Measurements from ENCODE around the gene C19orf67.
"Not testable (repeated sequence)": the region's sequence is repeated elsewhere in the genome, so short reads cannot be mapped to it uniquely, and the experiment has no call there.

C19orf67 gene

GRCh38 chr19:14055396-14055795 is 30.2 kb downstream of the C19orf67 start:
- no peak for FAIRE-seq

GRCh38 chr19:14054721-14055120 is 30.9 kb downstream of the C19orf67 start:
- no peak for FAIRE-seq

GRCh38 chr19:14054099-14054498 is 31.5 kb downstream of the C19orf67 start:
- FAIRE-seq: no peak

GRCh38 chr19:14053500-14053899 is 32.1 kb downstream of the C19orf67 start:
- FAIRE-seq: no peak

DNA sequence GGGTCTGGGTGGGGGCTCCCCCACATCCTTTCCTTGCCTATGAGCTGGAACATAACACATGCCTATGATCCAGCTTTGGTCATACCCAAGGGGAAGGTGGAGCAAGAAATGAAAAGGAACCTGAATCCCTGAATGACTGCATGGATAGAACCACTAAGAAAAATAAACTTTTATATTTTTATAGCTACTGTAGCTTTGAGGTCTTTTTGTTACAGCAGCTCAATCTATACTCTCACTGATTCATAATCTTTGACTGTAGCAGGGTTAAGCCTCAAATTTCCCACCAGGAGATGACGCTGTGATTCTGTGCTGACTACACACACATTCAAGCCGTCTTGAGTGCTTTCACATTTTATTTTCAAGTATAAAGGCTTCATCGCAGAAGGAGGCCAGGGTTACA is 32.6 kb downstream of the C19orf67 start:
- FAIRE-seq: no peak

- no peak for FAIRE-seq
These were observed 33.1 kb downstream of the C19orf67 start for GRCh38 chr19:14052470-14052869.

DNA sequence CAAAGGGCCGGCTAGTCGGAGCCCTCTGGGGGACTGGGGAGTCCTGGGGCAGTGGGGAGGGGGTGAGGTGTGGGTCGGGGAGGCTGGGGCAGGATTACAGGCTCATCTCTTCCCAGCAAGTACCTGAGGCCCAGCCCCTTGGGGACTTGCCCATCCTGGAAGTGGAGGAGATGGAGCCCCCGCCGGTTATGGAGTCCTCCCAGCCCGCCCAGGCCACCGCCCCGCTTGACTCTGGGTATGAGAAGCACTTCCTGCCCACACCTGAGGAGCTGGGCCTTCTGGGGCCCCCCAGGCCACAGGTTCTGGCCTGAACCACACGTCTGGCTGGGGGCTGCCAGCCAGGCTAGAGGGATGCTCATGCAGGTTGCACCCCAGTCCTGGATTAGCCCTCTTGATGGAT is 33.6 kb downstream of the C19orf67 start:
- no peak for FAIRE-seq

GRCh38 chr19:14050961-14051360 is 34.6 kb downstream of the C19orf67 start:
- FAIRE-seq: not testable (repeated sequence)

DNA sequence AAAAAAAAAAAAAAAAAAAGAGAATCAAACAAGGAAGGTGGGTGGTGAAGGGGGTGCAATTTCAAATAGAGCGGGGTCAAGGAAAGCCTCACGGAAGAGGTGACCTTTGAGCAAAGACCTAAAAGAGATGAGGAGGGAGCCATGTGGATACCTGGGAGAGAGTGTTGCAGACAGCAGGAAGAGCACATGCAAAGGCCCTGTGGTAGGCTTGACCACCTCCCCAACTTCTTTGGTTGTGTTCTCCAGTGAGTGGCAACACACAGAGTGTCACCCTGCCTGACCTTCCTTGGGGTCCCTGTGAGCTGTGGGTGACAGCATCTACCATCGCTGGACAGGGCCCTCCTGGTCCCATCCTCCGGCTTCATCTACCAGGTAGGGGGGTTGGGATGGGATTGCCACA is 35.1 kb downstream of the C19orf67 start:
- FAIRE-seq: no peak

DNA sequence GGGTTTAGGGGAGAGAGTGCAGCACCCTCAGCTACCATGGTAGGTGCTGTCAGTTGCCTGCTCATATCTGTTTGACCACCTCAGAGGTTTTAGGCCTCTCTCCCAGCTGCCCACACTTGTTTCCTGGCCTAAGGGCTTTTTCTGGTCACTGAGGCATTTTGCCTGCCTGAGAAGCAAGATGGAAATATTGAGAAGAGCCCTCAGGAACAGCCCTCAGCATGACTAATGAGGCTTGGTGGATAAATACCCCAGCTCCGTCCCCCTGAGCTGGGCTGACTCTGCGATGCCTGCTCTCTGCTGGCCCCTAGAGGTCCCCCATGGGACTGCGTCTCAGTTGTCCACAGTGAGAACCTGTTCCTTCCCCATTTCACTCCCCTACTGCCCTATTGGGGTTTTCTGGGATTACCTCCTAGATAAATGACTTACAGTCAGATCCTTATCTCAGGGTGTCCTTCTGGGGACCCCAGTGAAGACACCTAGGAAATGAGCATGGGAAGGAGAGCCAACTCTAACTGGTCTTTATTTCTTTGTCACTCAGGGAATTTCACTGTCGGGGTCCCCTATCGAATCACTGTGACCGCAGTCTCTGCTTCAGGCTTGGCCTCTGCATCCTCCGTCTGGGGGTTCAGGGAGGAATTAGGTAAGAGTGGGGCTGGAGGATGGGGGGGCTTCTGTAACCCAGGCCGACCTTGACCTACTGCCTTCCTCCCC is 37.0 kb downstream of the C19orf67 start:
- no peak for FAIRE-seq

DNA sequence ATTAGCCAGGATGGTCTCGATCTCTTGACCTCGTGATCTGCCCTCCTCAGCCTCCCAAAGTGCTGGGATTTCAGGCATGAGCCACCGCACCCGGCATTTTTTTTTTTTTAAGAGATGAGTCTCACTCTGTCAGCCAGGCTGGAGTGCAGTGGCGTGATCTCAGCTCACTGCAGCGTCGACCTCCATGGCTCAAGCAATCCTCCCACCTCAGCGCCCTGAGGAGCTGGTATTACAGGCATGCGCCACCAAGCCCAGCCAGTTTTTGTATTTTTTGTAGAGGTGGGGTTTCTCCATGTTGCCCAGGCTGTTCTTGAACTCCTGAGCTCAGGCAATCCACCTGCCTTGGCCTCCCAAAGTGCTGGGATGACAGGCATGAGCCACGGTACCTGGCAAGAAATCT is 37.7 kb downstream of the C19orf67 start:
- FAIRE-seq: not testable (repeated sequence)

DNA sequence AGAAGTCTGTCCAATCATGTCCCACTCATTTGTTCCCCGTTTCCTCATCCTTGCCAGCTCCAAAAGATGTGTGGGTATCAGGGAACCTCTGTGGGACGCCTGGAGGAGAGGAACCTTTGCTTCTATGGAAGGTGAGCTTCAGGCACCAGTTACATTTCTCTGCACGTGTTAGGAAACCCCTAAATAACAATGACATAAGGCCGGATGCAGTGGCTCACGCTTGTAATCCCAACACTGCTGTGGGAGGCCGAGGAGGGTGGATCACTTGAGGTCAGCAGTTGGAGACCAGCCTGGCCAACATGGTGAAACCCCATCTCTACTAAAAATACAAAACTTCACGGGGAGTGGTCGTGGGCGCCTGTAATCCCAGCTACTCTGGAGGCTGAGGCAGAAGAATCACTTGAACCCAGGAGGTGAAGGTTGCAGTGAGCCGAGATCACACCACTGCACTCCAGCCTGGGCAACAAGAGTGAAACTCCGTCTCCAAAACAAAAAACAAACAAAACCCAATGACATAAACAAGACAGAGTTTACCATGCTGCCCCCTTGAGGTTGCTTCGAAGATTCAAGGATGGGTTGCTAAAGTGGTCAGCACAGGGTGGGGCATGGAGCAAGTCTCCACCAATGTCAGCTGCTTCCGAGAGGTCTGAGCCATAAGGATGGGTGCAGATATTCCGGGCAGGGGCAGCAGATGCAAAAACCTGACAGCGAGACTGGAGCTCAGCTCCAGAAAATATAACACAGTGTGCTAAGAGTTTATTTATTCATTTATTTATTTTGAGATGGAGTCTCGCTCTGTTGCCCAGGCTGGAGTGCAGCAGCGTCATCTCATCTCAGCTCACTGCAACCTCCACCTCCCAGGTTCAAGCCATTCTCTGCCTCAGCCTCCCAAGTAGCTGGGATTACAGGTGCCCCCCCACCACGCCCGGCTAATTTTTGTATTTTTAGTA is 42.6 kb downstream of the C19orf67 start:
- not testable (repeated sequence) for FAIRE-seq

DNA sequence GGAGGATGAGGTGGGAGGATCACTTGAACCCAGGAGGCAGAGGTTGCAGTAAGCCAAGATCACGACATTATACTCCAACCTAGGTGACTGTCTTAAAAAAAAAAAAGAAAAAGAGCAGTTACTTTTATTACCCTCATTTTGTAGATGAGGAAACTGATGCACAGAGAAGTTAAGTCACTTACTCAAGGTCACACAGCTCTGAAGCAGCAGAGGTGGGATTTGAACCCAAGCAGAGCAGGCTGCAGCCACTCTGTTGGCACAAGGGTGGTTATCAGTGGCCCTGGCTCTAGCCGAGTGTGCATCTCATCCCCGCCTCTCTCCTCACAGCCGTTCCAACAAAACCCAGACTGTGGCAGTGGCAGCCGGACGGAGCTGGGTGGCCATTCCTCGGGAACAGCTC is 46.4 kb downstream of the C19orf67 start:
- FAIRE-seq: no peak

- no peak for FAIRE-seq
These were observed 49.9 kb downstream of the C19orf67 start for GRCh38 chr19:14035706-14036105.

- not testable (repeated sequence) for FAIRE-seq
These were observed 50.4 kb downstream of the C19orf67 start for GRCh38 chr19:14035159-14035558.

- no peak for FAIRE-seq
These were observed 51.6 kb downstream of the C19orf67 start for GRCh38 chr19:14033946-14034345.

DNA sequence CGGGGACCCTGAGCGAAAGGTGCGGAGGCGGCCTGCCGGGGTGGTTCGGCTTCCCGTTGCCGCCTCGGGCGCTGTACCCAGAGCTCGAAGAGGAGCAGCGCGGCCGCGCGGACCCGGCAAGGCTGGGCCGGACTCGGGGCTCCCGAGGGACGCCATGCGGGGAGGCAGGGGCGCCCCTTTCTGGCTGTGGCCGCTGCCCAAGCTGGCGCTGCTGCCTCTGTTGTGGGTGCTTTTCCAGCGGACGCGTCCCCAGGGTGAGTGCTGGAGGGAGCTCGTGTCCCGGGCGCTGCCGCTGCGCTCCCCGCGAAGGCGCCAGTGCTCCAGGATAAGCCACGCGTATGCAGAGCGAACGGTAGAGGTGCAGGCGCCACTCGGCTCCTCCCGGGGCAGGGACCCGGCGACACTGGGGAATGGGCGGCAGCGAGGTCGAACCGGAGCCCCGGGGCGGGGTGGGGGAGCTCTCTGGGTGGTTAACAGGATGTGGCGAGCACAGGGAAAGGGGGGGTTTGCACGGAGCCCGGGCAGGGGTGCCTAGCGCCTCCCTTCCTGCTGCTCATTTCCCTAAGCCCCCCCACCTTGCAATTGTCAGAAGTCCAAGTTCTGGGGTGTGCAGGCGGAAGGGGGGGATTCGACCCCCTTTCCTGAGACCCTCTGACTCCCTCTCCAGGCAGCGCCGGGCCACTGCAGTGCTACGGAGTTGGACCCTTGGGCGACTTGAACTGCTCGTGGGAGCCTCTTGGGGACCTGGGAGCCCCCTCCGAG is 53.7 kb downstream of the C19orf67 start, which contains the start of gene IL27RA:
Gene IL27RA, plus strand, starts transcription at position 44 of the 762 bp plus-strand sequence. Its CDS starts 111 bp downstream, at position 155.
- FAIRE-seq: no peak
